GM19468 (cell line): Measurements from ENCODE around the gene PTTG1IP.

Experiments used
- ATAC-seq: cut with Tn5 transposase; IDR thresholded peaks from one replicate; pipeline ENCODE4 v1.9.1; 2021; ENCODE audit warnings: mild to moderate bottlenecking, moderate library complexity, moderate number of reproducible peaks; ENCODE audit not compliant: unreplicated experiment; ENCODE audit errors: extremely low read depth

The PTTG1IP gene

GRCh38 chr21:44869781-44870747 lies 3.4 kb downstream of the PTTG1IP start:
- no peak for ATAC-seq

- ATAC-seq, result no peak
These were observed 4.8 kb downstream of the PTTG1IP start for GRCh38 chr21:44868707-44869106.

GRCh38 chr21:44867999-44868700 lies 5.3 kb downstream of the PTTG1IP start:
- no peak for ATAC-seq

- ATAC-seq, result no peak
These were observed 6.0 kb downstream of the PTTG1IP start for GRCh38 chr21:44867464-44867863.

- no peak for ATAC-seq
These were observed 6.7 kb downstream of the PTTG1IP start for GRCh38 chr21:44866780-44867179.

GRCh38 chr21:44865561-44866280 lies 7.8 kb downstream of the PTTG1IP start:
- ATAC-seq, result no peak

GRCh38 chr21:44862869-44863685 lies 10.4 kb downstream of the PTTG1IP start:
- no peak for ATAC-seq

GRCh38 chr21:44858791-44859190 lies 14.7 kb downstream of the PTTG1IP start:
- no peak for ATAC-seq

GRCh38 chr21:44858291-44858690 lies 15.2 kb downstream of the PTTG1IP start:
- no peak for ATAC-seq

- ATAC-seq, result no peak
These were observed 16.2 kb downstream of the PTTG1IP start for GRCh38 chr21:44857127-44857892.

- ATAC-seq, result no peak
These were observed 17.4 kb downstream of the PTTG1IP start for GRCh38 chr21:44856131-44856530.

- ATAC-seq, result no peak
These were observed 17.9 kb downstream of the PTTG1IP start for GRCh38 chr21:44855572-44855971.

- no peak for ATAC-seq
These were observed 18.6 kb downstream of the PTTG1IP start for GRCh38 chr21:44854664-44855446.

GRCh38 chr21:44854391-44854663 lies 19.2 kb downstream of the PTTG1IP start:
- no peak for ATAC-seq

GRCh38 chr21:44853601-44854390 lies 19.7 kb downstream of the PTTG1IP start:
- ATAC-seq, result no peak

GRCh38 chr21:44850905-44851657 lies 22.4 kb downstream of the PTTG1IP start:
- no peak for ATAC-seq

- ATAC-seq, result no peak
These were observed 23.2 kb downstream of the PTTG1IP start for GRCh38 chr21:44850208-44850800.
